K562 (cell line): Measurements from ENCODE around the gene UBR3. TPM values are rescaled to one million over a fixed set of nuclear protein-coding genes. Genes with fewer than 3 reads are reported as not detected.

Experiments
- CBFA2T3 ChIP-seq: fragments of 450-650 bp; IDR thresholded peaks from 2 replicates; pipeline ENCODE4 v1.6.1; 2017
- CC2D1A ChIP-seq: fragments of 450-650 bp; IDR thresholded peaks from 2 replicates; pipeline ENCODE4 v1.6.1; 2017; ENCODE audit warnings: mild to moderate bottlenecking
- RAD21 ChIP-seq, 2 experiments: fragments of 250-450 bp in 1 of 2; fragments of 450-650 bp in 1 of 2; sonication (Bioruptor Pico) in 1 of 2; formaldehyde crosslinking in 1 of 2; IDR thresholded peaks in 1 of 2; conservative IDR thresholded peaks in 1 of 2; 2 replicates each; pipeline versions ENCODE4 v1.4.0 to v1.8.0; 2020 to 2022; ENCODE audit warnings: mild to moderate bottlenecking in 2 of 2, moderate library complexity in 1 of 2
- SETDB1 ChIP-seq: IDR thresholded peaks from one replicate; pipeline ENCODE4 v1.6.1; 2012; ENCODE audit warnings: low read length, control low read depth, inconsistent platforms
- ZFX ChIP-seq: sonication (generic); formaldehyde crosslinking; IDR thresholded peaks from 2 replicates; pipeline ENCODE4 v1.8.0; 2022; ENCODE audit warnings: mild to moderate bottlenecking, missing genetic modification reagents, moderate library complexity
- ZNF239 ChIP-seq: fragments of 250-450 bp; sonication (Bioruptor Pico); IDR thresholded peaks from 2 replicates; pipeline ENCODE4 v1.4.0; 2020; ENCODE audit warnings: mild to moderate bottlenecking
- ZNF354B ChIP-seq: fragments of 250-450 bp; sonication (Bioruptor Pico); IDR thresholded peaks from 2 replicates; pipeline ENCODE4 v1.4.0; 2020
- ZNF778 ChIP-seq: fragments of 450-650 bp; formaldehyde crosslinking; IDR thresholded peaks from 2 replicates; pipeline ENCODE4 v1.4.0; 2020; ENCODE audit warnings: mild to moderate bottlenecking, moderate library complexity
- ZNF79 ChIP-seq: fragments of 250-450 bp; sonication (Bioruptor Pico); IDR thresholded peaks from 2 replicates; pipeline ENCODE4 v1.4.0; 2020; ENCODE audit warnings: low read depth, mild to moderate bottlenecking, moderate library complexity
- polyA plus RNA-seq, 8 experiments: library from polyadenylated mRNA; depleted of rRNA in 4 of 8; stranded (reverse) in 5 of 8; unstranded in 3 of 8; fragments of >200 nt; fragmentation: Nextera tagmentation in 2 of 8; fragmentation: Illumina TruSeq in 1 of 8; extraction: Ambion mirVana in 2 of 8; extraction: Trizol in 1 of 8; gene quantifications; 2 replicates each; pipeline versions ENCODE4 v1.2.1 to v1.2.3, GENCODE V29; 2011 to 2014; ENCODE audit warnings: inconsistent platforms in 1 of 8, missing spikeins in 1 of 8
- total RNA-seq, 7 experiments: library from RNA; depleted of rRNA in 6 of 7; stranded (reverse); fragments of >200 nt in 6 of 7; fragmentation: Illumina TruSeq in 2 of 7; extraction: Trizol in 2 of 7; gene quantifications; 2 replicates each; pipeline versions ENCODE4 v1.2.1 to v1.2.3, GENCODE V29; 2011 to 2021; ENCODE audit warnings: low replicate concordance in 1 of 7
- TF ChIP-seq, protein P1 (sequence below): fragments of 200-800 bp; sonication (Bioruptor generic); IDR thresholded peaks from 2 replicates; pipeline ENCODE4 v1.6.1; 2017; ENCODE audit warnings: missing genetic modification characterization, missing compliant biosample characterization
- TF ChIP-seq, protein P2 (sequence below): fragments of 450-650 bp; IDR thresholded peaks from 2 replicates; pipeline ENCODE4 v1.6.1; 2016
- TF ChIP-seq, protein P3 (sequence below): fragments of 450-650 bp; formaldehyde crosslinking; IDR thresholded peaks from 2 replicates; pipeline ENCODE4 v1.4.0; 2020; ENCODE audit warnings: mild to moderate bottlenecking, moderate library complexity
- TF ChIP-seq, protein P4 (sequence below): sonication (generic); formaldehyde crosslinking; IDR thresholded peaks from 2 replicates; pipeline ENCODE4 v1.8.0; 2022; ENCODE audit warnings: mild to moderate bottlenecking, missing genetic modification reagents
- TF ChIP-seq, protein P5 (sequence below): fragments of 250-450 bp; sonication (Bioruptor Pico); IDR thresholded peaks from 2 replicates; pipeline ENCODE4 v1.8.0; 2022; ENCODE audit warnings: inconsistent platforms, mild to moderate bottlenecking, moderate library complexity, borderline replicate concordance
- TF ChIP-seq, protein P6 (sequence below): fragments of 450-650 bp; formaldehyde crosslinking; IDR thresholded peaks from 2 replicates; pipeline ENCODE4 v1.4.0; 2022; ENCODE audit warnings: missing genetic modification characterization

The UBR3 gene
- total and polyA plus RNA-seq, 9 of the 15 experiments (the other 6 are each of a cell fraction or from before 2014, with no cell fraction given), result 14.4 to 63.5 (median 40.4) TPM

DNA sequence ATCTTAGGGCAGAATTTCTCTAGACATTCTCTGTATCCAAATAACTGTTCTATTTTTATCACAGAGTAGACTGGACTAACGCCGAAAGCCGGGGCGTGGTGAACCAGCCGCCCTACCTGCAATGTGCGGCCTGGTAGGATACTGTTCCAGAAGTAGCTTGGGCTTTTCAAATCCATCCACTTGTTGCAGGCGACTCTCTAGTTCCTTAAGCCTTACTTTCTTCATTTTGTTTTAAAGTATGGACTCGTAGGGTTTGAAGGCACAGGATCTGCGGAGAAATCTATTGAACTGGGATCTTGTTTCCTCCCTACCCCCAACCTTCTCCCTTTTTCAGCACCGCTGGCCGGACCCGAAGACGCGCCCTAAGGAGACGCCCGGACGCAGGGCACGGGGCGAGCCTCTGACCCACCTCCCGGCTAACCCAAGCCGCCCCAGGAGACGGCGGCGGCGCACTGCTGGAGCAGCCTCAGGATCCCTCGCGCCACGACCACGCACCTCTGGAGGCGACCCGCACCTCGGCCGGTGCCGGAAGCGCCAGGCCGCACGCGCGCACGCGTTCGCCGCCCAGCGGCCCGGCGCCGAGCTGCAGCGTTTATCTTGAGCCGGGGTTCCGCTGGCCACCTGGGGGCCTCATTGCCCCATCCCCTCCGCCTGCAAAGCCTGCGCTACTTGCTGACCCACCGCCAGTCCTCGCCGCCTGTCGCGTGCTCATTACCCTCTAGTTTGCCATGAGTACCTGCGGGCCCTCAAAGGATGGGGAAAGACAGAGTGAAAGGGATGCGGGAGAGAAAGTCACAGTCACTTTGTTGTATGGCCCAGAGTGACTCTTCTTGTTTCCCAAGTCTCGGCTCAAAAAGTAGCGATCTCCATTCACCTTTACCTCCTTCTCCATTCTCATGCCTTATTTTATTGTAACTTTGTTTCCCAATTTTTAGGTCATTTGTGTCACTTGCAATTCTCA is 2.6 kb upstream of the UBR3 start, which contains the start of gene METTL5 (continued):
- TF ChIP-seq, protein P1, sequence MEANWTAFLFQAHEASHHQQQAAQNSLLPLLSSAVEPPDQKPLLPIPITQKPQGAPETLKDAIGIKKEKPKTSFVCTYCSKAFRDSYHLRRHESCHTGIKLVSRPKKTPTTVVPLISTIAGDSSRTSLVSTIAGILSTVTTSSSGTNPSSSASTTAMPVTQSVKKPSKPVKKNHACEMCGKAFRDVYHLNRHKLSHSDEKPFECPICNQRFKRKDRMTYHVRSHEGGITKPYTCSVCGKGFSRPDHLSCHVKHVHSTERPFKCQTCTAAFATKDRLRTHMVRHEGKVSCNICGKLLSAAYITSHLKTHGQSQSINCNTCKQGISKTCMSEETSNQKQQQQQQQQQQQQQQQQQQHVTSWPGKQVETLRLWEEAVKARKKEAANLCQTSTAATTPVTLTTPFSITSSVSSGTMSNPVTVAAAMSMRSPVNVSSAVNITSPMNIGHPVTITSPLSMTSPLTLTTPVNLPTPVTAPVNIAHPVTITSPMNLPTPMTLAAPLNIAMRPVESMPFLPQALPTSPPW (CRISPR knock-in tag), result peak; percentile 50; the same call in 1 of the 2 replicates
- no peak for TF ChIP-seq ZNF778 (CRISPR knock-in tag)
- TF ChIP-seq, protein P2, sequence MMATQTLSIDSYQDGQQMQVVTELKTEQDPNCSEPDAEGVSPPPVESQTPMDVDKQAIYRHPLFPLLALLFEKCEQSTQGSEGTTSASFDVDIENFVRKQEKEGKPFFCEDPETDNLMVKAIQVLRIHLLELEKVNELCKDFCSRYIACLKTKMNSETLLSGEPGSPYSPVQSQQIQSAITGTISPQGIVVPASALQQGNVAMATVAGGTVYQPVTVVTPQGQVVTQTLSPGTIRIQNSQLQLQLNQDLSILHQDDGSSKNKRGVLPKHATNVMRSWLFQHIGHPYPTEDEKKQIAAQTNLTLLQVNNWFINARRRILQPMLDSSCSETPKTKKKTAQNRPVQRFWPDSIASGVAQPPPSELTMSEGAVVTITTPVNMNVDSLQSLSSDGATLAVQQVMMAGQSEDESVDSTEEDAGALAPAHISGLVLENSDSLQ, result 0 out of 2 replicates have a peak, but pooled peaks have one; percentile 6
- TF ChIP-seq, protein P3, sequence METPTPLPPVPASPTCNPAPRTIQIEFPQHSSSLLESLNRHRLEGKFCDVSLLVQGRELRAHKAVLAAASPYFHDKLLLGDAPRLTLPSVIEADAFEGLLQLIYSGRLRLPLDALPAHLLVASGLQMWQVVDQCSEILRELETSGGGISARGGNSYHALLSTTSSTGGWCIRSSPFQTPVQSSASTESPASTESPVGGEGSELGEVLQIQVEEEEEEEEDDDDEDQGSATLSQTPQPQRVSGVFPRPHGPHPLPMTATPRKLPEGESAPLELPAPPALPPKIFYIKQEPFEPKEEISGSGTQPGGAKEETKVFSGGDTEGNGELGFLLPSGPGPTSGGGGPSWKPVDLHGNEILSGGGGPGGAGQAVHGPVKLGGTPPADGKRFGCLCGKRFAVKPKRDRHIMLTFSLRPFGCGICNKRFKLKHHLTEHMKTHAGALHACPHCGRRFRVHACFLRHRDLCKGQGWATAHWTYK (CRISPR knock-in tag), result peak; percentile 87; the same call in 1 of the 2 replicates
- peak; percentile 100 for TF ChIP-seq RAD21 (CRISPR knock-in tag; conservative IDR thresholded peaks at IDR 0.05 in 1 of 2, IDR thresholded peaks at IDR 0.05 in 1 of 2)
- no peak; the same call in 1 of the 2 replicates for TF ChIP-seq ZNF239
- TF ChIP-seq ZNF79 (CRISPR knock-in tag), result no peak
- peak; percentile 80 for TF ChIP-seq CC2D1A
- TF ChIP-seq, protein P4, sequence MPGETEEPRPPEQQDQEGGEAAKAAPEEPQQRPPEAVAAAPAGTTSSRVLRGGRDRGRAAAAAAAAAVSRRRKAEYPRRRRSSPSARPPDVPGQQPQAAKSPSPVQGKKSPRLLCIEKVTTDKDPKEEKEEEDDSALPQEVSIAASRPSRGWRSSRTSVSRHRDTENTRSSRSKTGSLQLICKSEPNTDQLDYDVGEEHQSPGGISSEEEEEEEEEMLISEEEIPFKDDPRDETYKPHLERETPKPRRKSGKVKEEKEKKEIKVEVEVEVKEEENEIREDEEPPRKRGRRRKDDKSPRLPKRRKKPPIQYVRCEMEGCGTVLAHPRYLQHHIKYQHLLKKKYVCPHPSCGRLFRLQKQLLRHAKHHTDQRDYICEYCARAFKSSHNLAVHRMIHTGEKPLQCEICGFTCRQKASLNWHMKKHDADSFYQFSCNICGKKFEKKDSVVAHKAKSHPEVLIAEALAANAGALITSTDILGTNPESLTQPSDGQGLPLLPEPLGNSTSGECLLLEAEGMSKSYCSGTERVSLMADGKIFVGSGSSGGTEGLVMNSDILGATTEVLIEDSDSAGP (CRISPR knock-in tag), result no peak
- TF ChIP-seq ZNF354B (CRISPR knock-in tag), result no peak
- TF ChIP-seq CBFA2T3, result peak; percentile 25; the same call in 1 of the 2 replicates
- TF ChIP-seq, protein P5, sequence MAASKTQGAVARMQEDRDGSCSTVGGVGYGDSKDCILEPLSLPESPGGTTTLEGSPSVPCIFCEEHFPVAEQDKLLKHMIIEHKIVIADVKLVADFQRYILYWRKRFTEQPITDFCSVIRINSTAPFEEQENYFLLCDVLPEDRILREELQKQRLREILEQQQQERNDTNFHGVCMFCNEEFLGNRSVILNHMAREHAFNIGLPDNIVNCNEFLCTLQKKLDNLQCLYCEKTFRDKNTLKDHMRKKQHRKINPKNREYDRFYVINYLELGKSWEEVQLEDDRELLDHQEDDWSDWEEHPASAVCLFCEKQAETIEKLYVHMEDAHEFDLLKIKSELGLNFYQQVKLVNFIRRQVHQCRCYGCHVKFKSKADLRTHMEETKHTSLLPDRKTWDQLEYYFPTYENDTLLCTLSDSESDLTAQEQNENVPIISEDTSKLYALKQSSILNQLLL, result no peak
- peak; percentile 95 for TF ChIP-seq ZFX (CRISPR knock-in tag)
- TF ChIP-seq, protein P6, sequence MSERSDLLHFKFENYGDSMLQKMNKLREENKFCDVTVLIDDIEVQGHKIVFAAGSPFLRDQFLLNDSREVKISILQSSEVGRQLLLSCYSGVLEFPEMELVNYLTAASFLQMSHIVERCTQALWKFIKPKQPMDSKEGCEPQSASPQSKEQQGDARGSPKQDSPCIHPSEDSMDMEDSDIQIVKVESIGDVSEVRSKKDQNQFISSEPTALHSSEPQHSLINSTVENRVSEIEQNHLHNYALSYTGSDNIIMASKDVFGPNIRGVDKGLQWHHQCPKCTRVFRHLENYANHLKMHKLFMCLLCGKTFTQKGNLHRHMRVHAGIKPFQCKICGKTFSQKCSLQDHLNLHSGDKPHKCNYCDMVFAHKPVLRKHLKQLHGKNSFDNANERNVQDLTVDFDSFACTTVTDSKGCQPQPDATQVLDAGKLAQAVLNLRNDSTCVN (CRISPR knock-in tag), result no peak
- TF ChIP-seq SETDB1, result no peak
